Suppressor macrophage treated with lipopolysaccharide for 1 hour (primary cell): Measurements from ENCODE around the gene UCK2.

Experiments used
- DNase-seq, 3 donors: peaks; one replicate each; pipeline ENCODE4 v3.0.0-alpha.2; 2020 to 2022

Gene UCK2

GRCh38 chr1:165834881-165835280 is 7.5 kb downstream of the UCK2 start:
- no peak for DNase-seq

DNA sequence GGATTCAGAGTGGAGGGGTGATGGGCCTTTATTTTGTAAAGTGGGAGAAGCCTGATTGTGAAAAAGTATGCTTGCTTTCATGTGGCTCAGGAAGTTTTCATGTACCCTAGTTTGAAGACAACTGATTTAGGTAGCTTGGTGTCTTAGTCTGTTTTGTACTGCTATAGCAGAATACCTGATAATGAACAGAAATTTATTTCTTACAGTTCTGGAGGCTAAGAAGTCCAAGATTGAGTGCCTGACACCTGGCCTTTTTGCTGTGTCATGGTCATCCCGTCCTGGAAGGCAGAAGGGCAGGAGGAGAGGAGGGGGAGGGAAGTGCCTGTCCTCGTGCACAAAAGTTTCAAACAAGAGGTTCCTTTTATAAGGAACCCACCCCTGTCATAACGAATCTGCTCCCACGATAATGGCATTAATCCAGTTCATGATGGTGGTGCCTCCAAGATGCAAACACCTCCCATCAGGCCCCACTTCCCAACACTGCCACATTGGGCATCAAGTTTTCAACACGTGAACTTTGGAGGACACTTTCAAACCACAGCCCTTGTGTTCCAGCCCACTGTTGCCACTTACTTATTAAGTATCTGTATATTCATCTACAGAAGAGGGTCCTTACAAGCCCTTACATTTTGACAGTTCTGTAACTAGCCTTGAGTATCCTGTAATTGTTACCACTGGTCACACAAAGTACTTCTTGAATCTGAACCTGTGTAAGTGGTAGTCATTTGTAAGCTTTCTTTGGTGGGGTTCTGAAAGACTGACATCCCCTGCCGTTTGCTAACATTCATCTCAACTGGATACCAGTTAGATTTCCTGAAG is 9.5 kb downstream of the UCK2 start:
- DNase-seq: no peak

GRCh38 chr1:165837838-165838364 is 10.5 kb downstream of the UCK2 start:
- no peak for DNase-seq

DNA sequence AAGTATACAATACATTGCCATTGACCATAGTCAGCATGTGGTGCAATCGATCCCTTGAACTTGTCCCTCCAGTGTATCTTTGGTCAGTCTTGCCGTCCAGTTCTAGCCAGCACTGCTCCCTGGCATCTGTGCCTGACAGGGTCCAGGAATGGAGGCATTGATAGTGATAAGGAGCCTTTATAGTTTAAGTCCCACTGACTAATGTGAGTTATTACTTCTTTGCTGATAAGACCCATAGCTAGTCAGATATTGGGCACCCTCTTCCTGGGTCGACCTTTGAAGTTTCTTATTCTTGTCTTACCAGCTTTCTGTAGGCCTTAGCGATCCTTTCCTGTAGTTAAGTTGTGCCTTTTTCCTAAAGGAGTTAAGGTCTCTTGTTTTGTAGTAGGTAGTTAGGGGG is 13.0 kb downstream of the UCK2 start:
- no peak for DNase-seq

- peak in 1 of 3 donors; percentile 29 for DNase-seq
Measured at GRCh38 chr1:165841582-165842017, 14.2 kb downstream of the UCK2 start.

DNA sequence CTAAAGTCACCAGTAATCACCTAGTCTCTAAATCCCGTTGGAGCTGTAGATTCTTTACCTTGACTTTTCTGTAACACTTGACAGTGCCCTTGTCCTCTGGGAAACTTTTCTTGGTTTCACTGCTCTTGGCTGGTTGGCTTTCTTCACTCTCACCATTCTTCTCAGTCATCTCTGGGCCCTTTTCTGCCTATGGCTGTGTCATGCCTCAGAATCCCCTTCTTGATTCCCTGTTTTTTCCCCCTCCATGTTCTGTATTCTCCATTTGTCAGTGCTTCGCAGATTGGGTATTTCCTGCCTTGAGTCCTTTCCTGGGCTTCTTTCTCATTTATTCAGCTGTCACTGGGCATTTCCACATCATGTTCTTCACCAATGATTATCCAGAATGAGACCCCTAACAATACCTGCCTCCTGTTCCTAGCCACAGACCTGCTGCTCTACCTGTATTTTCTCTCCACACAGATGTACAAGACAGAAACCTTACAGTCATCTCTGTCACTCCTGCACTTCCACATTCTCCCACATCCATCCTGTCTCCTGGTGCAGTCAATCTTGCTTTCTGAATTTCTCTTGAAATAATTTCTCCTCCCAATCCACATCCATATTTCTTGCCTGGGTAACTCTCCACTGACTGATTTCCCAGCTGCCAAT is 14.7 kb downstream of the UCK2 start:
- peak; percentile 40 to 78 (median 46) for DNase-seq

- DNase-seq: peak; percentile 32 to 57 (median 42)
Measured at GRCh38 chr1:165842671-165843129, 15.3 kb downstream of the UCK2 start.

DNA sequence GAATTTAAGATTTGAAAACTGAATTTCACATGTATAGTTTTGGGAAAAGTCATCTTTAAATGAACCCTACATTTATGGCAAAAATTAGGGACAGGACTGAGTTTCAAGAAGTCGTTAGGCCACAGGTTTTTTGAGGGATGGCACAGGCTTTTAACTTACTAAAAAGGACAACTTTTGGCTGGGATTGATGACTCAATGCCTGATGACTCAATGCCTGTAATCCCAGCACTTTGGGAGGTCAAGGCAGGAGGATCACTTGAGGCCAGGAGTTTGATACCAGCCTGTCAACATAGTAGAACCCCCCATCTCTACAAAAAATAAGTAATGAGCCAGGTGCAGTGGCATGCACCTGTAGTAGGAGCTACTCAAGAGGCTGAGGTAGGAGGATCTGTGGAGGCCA is 15.9 kb downstream of the UCK2 start:
- peak in 2 of 3 donors; percentile 28 to 34 for DNase-seq

- DNase-seq: no peak
Measured at GRCh38 chr1:165844114-165844798, 16.8 kb downstream of the UCK2 start.

DNA sequence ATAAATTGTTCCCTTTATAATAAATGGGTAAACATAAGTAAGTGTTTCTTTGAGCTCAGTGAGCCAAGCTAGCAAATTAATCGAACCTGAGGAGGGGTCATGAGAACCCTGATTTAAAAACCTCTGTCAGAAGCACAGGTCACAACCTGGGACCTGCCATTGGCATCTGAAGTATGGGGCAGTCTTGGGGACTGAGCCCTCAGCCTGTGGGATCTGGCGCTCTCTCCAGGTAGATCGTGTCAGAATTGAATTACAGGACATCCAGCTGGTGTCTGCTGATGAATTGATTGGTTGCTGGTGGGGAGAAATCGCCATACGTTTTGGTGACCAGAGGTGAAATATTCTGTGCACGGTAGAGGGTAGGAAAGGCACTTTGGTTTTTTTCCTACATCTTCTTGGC is 17.5 kb downstream of the UCK2 start:
- DNase-seq: no peak

DNA sequence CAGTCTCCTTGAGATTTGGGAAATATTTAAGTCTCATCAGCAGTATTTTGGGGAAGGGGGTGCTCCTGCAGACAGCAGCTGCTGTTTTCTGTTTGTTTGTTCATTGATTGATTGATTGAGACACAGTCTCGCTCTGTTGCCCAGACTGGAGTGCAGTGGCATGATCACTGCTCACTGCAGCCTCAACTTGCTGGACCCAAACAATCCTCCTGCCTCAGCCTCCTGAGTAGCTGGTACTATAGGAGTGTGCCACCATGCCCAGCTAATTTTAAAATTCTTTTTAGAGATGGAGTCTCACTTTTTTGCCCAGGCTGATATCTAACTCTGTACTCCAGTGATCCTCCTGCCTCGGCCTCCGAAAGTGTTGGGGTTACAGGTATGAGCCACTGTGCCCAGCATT is 18.2 kb downstream of the UCK2 start:
- DNase-seq: no peak

GRCh38 chr1:165845992-165846748 is 18.8 kb downstream of the UCK2 start:
- no peak for DNase-seq

DNA sequence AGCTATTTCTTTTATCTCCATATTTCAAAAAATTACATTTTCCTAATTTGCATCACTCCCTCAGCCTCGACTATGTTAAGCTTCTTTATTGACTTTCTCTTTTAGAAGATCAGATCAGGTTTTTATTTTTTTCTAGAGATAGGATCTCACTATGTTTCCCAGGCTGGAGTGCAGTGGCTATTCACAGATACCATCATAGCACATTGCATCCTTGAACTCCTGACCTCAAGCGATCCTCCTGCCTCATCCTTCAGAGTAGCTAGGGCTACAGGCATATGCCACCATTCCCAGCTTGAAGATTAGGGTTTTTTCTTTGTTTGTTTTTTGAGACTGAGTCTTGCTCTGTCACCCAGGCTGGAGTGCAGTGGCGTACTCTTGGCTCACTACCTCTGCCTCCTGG is 20.1 kb downstream of the UCK2 start:
- no peak for DNase-seq

DNA sequence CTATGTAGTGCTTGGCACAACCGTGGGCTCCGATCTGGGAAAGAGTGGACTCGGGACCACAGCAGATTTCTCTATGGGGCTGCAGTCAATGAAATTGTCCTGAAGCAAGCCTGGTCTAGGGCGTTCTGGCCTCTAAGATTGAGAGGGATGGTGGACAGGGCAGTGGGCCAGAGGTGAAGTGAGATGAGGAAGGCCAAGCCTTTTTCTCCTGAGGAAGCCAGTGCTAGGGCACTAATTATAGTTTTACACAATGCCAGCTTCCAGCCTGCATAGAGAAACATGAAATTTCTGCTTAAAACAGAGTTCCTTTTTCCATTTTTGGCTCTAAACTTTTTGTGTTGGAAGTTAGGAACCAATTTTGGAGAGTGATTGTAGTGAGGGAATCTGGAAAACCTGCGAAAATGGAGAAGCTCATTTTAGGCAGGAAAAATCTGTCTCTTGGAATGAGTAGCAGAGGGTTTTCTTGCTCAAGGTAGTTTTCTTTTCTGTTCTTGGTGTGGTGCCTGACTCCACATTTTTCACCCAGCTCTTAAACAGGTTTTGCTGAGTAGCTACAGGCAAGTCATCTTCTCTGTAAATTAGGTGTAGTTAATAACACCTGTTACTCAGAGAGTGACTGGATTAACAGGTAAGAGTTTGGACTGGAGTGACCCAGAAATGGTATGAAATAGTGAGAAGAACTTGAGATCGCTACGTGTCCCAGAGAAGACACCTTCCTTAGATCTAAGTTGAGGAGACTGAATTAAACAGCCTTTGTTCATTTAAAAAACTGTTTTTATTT is 22.1 kb downstream of the UCK2 start:
- no peak for DNase-seq

DNA sequence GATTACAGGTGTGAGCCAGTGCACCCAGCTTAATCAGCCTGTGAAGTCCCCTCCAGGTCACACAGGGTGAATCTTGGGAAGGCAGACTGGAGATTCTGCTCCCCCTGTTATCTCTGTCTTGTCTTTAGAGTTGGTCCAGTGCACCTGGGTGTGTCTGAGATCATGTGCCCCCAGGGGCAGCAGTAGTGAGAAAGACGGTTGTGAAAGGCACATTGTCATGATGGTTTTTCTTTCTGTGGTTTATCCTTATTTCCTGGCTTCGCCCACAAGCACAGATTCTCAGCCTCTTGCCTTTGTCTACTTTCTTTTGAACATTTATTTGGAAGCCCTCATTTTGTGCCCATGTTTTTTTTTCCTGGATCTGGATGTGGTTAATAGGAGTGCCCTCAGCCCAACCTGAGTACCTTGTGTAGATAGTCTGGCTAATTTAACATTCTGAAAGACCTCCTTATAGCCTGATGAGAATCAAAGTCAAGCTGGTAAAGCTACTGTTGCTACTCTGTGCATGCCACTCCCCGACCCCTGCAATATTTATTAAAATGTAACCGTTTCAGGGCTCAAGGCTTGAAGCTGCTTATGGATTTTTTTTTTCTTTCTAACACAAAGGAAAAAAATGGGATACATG is 23.7 kb downstream of the UCK2 start:
- peak in 2 of 3 donors; percentile 26 to 36 for DNase-seq

- DNase-seq: no peak
Measured at GRCh38 chr1:165852871-165853270, 25.5 kb downstream of the UCK2 start.

GRCh38 chr1:165853528-165854075 is 26.2 kb downstream of the UCK2 start:
- peak in 1 of 3 donors; percentile 10 for DNase-seq

DNA sequence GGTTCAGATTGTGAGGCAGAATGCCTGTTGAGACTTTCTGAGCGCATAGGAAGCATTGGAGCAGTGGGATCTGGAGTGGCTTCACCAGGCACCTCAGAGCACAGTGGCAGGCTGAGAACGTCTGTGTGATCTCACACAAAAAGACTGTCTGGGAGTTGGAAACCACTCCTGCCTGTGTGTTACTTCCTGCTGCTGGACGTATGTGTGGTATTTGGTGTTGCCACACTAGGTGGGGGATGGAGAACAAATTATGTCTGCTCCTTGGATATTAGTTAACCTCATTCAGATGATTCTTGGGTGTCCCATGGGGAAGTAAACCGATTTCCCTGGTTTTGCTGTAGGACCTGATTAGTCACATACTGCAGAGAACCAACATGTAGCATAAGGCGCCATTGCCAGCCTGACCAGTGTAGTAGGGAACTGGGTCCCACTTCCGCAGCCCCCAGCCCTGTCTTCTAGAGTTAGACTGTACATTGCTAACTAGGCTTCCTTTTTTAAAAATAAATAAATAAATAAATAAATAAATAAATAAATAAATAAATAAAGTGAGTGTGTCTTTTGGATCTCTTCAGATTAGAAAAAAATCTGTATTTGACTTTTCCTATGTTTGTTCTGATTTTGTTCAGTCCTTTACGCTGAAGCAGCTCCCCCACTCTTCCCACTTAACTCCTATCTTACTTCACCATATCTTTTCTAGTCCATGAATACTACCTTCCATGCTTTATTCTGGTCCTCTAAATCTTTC is 26.9 kb downstream of the UCK2 start:
- DNase-seq: peak; percentile 78 to 91 (median 87)

DNA sequence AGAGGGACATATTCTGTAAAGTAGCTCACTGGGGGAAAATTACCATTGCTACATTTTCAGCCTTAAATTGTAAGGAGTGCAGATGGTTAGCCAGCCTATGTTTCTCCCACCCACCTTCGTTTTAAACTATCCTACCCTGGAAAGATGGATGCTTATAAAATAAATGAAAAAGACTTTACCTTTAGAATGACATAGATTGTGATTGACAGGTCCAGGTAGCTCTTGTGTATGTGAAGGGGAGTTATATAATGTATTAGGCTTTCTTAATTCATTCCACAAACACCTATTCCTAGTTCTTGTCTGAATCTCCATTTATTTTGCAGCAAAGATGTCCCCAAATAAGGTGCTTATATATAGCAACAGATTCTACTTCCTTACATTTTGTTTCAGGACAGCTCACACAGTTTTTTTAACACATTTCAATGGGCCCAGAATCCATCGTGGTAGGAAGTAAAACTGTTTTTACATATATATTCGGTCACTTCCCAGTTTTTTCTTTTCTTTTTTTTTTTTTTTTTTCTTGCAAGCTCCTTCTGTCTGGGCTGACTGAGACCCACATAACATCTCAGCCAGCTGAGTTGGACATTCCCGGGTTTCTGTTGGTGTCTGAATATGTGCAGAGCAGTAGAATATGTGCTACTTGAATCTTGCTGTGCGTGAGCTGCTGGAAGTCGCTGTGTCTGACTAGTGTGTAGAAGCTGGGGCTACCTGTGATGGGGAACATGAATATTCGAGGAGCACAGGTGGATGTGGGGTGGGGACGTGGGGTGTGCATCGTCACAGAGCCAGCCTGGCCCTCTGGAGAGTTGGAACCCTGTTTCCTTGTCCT is 27.8 kb downstream of the UCK2 start:
- peak; percentile 31 to 72 (median 63) for DNase-seq
